CD4-positive, alpha-beta T cell treated with Interleukin-1 beta for 1 hour (primary cell): ENCODE results near the gene MARCHF6.
"Not testable (repeated sequence)": the region's sequence is repeated elsewhere in the genome, so short reads cannot be mapped to it uniquely, and the experiment has no call there.

Experiments used
- DNase-seq, 2 donors: peaks; one replicate each; pipeline ENCODE4 v3.0.0-alpha.2; 2020 to 2022

MARCHF6 gene

GRCh38 chr5:10377081-10377480 lies 23.6 kb downstream of the MARCHF6 start:
- peak; percentile 17 to 19 for DNase-seq

DNA sequence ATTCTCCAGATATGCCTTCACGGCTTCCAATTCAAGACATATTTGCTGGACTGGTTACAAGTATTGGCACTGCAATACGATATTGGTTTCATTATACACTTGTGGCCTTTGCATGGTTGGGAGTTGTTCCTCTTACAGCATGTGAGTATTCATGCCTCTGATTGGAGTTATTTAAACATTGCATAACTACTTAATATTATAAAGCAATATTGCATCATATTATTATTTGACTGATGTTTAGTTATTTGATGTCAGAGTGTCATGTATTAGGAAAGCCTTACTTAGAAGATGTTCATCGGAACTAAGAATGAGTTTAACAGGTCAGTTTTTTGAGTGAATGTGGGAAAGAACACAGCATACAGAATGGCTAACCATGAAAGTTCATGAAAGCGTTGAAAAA lies 28.3 kb downstream of the MARCHF6 start:
- DNase-seq, result no peak

GRCh38 chr5:10384483-10384882 lies 31.0 kb downstream of the MARCHF6 start:
- no peak for DNase-seq

GRCh38 chr5:10387690-10388089 lies 34.2 kb downstream of the MARCHF6 start:
- no peak for DNase-seq

DNA sequence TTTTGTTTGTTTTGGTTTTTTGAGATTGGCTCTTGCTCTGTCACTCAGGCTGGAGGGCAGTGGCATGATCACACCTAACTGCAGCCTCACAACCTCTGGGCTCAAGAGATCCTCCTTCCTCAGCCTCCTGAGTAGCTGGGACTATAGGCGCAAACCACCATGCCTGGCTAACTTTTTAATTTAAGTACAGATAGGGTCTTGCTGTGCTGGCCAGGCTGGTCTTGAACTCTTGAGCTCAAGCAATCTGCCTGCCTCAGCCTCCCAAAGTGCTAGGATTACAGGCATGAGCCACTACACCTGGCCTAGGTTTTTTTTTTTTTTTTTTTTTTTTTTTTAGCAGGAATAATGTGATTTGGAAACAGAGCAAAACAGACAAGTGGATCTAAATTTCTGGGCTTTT lies 37.6 kb downstream of the MARCHF6 start:
- no peak for DNase-seq

DNA sequence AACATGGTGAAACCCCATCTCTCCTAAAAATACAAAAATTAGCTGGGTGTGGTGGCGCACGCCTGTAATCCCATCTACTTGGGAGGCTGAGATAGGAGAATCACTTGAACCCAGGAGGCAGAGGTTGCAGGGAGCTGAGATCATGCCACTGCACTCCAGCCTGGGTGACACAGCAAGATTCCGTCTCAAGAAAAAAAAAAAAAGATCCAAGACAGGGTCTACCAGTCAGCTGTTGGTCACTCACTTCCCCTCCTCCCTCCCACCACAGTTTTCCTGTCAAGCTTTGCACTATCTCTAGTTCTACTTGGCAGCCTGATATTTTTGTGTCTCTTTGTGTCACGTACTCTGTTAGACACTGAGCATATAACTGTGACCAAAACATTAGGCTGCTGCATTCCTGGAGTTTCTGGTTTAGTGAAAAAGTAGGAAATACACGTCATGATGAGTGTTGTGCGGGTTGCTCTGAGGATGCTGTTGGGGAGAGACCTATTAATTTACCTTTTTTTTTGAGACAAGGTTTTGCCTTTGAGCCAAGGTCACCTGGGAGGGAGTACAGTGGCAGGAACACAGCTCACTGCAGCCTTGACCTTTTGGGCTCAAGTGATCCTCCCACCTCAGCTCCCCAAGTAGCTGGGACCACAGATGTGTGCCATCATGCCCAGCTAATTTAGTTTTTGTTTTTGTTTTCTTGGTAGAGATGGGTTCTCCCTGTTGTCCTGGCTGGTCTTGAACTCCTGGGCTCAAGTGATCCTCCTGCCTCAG lies 39.3 kb downstream of the MARCHF6 start:
- not testable (repeated sequence) for DNase-seq

- DNase-seq, result no peak
Measured at GRCh38 chr5:10393491-10393890, 40.0 kb downstream of the MARCHF6 start.

DNA sequence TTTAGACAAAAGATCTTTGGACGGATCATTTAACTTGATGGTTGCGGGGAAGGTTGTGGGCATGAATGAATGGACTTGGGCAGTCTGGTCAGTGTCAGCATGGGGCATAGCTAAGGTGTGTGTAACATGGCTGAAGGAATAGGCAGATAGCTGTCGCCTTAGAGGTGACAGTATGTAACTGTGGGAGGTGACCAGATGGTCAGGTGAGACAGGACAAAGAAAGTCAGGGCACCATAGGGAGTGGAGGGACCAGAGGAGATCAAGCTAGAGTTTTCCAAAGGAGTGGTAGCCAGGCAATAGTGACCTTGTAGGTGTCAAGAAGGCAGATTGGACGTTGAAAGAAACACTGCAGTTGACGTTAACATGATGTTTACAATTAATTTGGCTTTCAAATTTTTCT lies 43.1 kb downstream of the MARCHF6 start:
- no peak for DNase-seq

GRCh38 chr5:10399839-10400238 lies 46.3 kb downstream of the MARCHF6 start:
- no peak for DNase-seq

- DNase-seq, result no peak
Measured at GRCh38 chr5:10400411-10400810, 46.9 kb downstream of the MARCHF6 start.

DNA sequence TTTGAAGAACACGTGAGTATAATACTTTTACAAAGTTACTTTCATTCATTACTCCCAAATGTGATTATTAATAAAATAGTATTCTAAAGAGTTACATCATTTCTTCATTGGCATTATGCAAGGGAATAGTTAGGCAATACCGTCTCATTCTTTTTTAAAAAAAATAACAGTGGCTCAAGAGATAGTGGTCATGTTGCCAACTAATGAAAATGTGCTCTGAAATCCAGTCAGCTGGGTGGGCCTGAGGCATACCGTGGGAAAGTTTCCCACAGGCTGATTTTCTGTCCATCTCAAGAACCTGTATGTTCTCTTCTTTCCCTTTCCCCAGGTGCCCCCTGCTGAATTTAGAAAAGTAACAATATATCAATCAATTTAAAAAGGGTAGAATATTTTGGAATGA lies 47.3 kb downstream of the MARCHF6 start:
- no peak for DNase-seq

DNA sequence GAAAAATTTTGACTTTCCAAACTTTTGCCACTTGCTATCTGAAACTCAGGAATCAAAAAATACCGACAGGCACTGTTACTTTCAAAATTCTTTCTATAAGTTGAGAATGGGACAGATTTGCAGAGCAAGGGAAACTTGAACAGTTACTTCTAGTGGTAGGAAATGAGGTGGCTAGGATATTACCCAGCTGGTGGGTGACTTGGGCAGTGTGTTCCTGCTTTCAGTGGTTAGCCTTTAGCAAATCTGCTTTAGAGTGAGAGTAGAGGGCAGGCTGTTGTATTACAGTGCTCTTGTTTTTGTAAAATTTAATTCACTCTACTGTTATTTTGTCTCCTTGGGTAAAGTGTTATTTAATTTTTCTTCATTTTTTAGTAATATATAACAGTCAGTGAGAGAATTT lies 48.0 kb downstream of the MARCHF6 start:
- no peak for DNase-seq
